Fibroblast of gingiva (primary cell): ENCODE measurements around the gene POFUT2.
"Not testable (repeated sequence)": the region's sequence is repeated elsewhere in the genome, so short reads cannot be mapped to it uniquely, and the experiment has no call there.

ENCODE experiments used
- DNase-seq: peaks from one replicate; pipeline ENCODE4 v3.0.0-alpha.2; 2011; ENCODE audit warnings: low read depth

The POFUT2 gene

GRCh38 chr21:45326169-45326851 is 38.6 kb upstream of the POFUT2 start:
- DNase-seq = peak; percentile 65

- DNase-seq = no peak
These were observed 37.8 kb upstream of the POFUT2 start for GRCh38 chr21:45325206-45326168.

DNA sequence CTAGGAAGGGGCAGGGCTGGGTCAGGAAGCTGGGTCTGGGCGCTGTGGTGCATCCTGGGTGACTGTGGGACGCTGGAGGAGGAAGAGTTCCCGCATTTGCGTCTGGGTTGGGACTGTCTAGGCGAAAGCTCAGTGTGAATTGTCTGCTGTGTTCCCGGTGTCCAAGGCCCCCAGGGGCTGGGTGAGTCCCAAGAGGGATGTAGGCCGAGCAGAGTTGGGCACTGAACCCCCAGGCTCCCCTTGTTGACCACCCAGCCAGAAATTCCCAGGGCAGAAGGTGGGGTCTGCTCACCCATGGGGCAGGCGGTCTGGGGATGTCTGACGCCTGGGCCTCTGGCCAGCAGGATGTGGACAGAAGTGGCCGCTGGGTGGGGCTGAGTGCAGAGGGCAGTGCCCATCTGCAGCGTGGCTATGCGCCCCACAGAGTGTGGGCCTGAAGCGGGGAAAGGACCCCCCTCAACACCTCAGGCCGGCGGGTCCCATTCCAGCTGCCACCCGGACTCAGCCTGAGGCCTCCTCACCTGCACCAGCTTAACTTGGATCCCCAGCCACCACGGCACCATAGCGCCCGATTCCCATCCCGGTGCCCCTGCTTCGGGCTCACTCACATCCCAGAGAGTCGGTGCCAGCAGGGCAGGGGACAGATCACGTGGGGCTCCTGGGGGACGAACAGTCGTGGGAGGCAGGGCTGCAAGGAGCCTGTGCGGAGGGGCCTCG is 37.0 kb upstream of the POFUT2 start:
- DNase-seq = no peak

DNA sequence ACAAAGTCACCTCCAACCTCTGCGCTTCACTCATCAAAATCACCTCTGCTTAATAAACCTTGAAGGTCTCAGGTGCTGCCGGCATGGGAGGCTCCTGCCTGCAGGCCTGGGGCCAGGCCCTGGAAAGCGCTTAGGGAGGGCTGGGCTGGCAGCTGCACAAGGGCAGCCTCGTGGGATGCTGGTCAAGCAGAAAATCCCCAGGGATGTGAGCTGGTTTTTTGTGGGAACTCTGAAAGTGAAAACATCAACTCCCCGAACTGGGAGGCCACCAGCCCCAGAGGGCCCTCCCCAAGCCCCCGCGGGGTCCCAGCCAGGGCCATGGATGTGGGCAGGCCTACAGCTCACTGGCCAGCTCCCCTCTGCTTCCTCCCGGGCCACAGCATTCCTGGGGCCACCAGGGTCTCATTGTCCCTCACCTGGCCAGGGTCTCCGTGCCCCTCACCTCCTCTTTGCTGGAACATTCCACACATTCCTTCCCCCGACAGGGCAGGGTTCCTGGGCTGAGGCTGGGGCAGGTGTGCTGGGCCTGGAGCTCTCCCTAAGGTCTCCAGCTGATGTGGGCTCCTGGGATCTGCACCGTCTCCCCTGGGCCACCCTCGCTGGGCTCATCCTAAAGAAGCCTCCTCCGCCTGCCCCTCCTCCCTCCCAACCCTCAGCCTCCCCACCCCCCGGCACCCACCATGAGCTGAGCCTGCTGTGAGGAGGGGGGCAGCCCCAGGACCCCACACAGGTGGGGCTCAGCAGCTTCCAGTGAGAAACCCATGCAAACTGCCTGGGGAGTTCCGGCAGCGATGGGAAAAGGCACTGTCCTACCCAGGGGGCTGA is 36.0 kb upstream of the POFUT2 start:
- peak; percentile 59 for DNase-seq

GRCh38 chr21:45322960-45323461 is 35.3 kb upstream of the POFUT2 start:
- DNase-seq = peak; percentile 77

DNA sequence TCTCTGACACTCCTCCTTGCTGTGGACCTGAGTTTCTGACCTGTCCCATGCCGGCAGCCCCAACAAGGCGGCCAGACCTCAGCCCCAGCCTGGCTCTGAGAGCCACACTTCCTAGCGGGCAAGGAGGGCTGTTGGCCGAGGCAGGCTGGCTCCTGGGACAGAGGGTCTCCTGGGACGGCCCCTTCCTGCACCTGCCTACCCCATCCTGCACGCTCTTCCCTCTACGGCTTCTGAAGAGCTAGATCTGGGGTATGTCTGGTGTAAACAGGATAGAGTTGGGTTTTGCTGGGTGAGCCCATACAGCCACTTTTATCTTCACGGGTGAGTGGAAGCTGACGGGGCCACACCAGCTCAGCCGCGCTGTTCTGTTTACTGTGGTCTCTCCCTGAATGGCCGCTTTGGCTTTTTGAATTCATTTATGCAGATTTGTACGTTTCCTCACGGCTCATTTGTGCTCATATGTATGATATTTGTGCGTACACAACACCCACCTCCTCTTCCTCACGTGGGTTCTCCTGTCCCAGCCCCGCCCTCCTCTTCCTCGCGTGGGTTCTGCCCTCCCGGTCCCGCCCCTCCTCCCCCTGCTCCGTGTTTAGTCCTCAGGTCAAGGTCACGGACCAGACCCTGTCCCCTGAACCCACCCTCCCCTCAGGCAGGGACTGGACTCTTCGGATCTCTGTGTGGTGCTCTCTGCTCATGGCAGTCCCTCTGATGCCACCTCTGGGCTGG is 34.7 kb upstream of the POFUT2 start:
- DNase-seq = no peak

- no peak for DNase-seq
These were observed 32.7 kb upstream of the POFUT2 start for GRCh38 chr21:45320261-45321025.

GRCh38 chr21:45319461-45320211 is 31.9 kb upstream of the POFUT2 start:
- no peak for DNase-seq

GRCh38 chr21:45318556-45319404 is 31.1 kb upstream of the POFUT2 start:
- DNase-seq = peak; percentile 39

- no peak for DNase-seq
These were observed 30.5 kb upstream of the POFUT2 start for GRCh38 chr21:45318146-45318555.

DNA sequence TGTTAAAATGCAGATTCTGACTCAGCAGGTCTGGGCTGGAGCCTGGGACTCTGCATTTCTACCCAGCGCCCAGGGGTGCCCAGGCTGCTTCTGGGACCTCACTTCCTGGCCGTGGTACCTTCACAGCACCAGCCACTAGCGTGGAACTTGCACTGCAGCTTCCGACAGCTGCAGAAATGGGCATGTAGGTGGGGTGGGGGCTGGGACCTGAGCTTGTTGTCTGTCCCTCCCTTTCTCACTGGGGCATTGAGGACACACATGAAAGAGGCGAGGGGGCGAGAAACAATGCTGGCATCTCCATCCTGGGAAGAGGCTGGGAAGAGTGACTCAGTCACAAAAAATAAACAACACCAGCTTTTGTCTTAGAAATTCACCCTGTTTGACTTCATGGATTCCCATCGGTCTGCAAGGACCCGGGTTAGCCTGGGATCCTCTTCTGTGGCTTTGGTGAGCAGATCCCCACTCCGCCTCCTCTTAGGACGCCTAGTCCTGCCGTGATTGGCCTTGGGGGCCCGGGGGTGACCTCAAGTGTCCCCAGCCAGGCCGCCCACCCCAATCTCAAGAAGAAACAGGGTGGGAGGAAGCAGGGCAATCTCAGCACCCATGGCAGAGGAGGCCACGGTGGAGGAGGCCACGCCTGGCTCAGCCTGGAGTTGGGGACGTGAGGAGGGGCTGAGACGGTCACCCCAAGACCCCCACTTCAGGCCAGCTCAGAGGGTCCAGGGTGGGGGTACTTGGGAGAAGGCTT is 29.9 kb upstream of the POFUT2 start:
- DNase-seq = peak; percentile 45

GRCh38 chr21:45316871-45317397 is 29.2 kb upstream of the POFUT2 start:
- no peak for DNase-seq

GRCh38 chr21:45315676-45316470 is 28.2 kb upstream of the POFUT2 start:
- not testable (repeated sequence) for DNase-seq

- no peak for DNase-seq
These were observed 26.0 kb upstream of the POFUT2 start for GRCh38 chr21:45313682-45314081.

GRCh38 chr21:45313015-45313414 is 25.3 kb upstream of the POFUT2 start:
- DNase-seq = no peak

GRCh38 chr21:45312296-45312695 is 24.6 kb upstream of the POFUT2 start:
- DNase-seq = no peak
